HEK293 (cell line): ENCODE results near the gene H2AZ2.

Experiments used
- BCL6B ChIP-seq: fragments of 450-650 bp; formaldehyde crosslinking; IDR thresholded peaks from 2 replicates; pipeline ENCODE4 v1.5.1; 2017; ENCODE audit warnings: missing biosample characterization, missing genetic modification characterization
- GLI4 ChIP-seq: fragments of 450-650 bp; formaldehyde crosslinking; IDR thresholded peaks from 2 replicates; pipeline ENCODE4 v1.5.1; 2016; ENCODE audit warnings: missing biosample characterization, missing genetic modification characterization
- HOXD13 ChIP-seq: sonication (generic); formaldehyde crosslinking; IDR thresholded peaks from 2 replicates; pipeline ENCODE4 v1.8.0; 2022; ENCODE audit warnings: missing genetic modification reagents, borderline replicate concordance
- KLF16 ChIP-seq: fragments of 450-650 bp; formaldehyde crosslinking; IDR thresholded peaks from 2 replicates; pipeline ENCODE4 v1.5.1; 2017; ENCODE audit warnings: missing biosample characterization, missing genetic modification characterization
- MEIS1 ChIP-seq: sonication (generic); formaldehyde crosslinking; IDR thresholded peaks from 2 replicates; pipeline ENCODE4 v1.8.1; 2022; ENCODE audit warnings: missing genetic modification reagents, mild to moderate bottlenecking, borderline replicate concordance
- PRDM1 ChIP-seq: fragments of 450-650 bp; formaldehyde crosslinking; IDR thresholded peaks from 2 replicates; pipeline ENCODE4; 2016; ENCODE audit warnings: missing biosample characterization, missing genetic modification characterization
- PRDM6 ChIP-seq: fragments of 450-650 bp; formaldehyde crosslinking; IDR thresholded peaks from 2 replicates; pipeline ENCODE4 v1.5.1; 2017; ENCODE audit warnings: missing biosample characterization, missing genetic modification characterization
- REPIN1 ChIP-seq: fragments of 450-650 bp; formaldehyde crosslinking; IDR thresholded peaks from 2 replicates; pipeline ENCODE4 v1.5.1; 2017; ENCODE audit warnings: missing biosample characterization, missing genetic modification characterization, low read depth
- YY2 ChIP-seq: fragments of 450-650 bp; formaldehyde crosslinking; IDR thresholded peaks from 2 replicates; pipeline ENCODE4 v1.5.1; 2016; ENCODE audit warnings: missing biosample characterization, missing genetic modification characterization
- ZBTB11 ChIP-seq: fragments of 450-650 bp; formaldehyde crosslinking; conservative IDR thresholded peaks from 2 replicates; pipeline ENCODE4 v1.5.1; 2016; ENCODE audit warnings: low read depth, missing biosample characterization, missing genetic modification characterization
- ZFP37 ChIP-seq: fragments of 450-650 bp; formaldehyde crosslinking; IDR thresholded peaks from 2 replicates; pipeline ENCODE4 v1.5.1; 2016; ENCODE audit warnings: missing biosample characterization, missing genetic modification characterization
- ZNF138 ChIP-seq: fragments of 450-650 bp; formaldehyde crosslinking; IDR thresholded peaks from 2 replicates; pipeline ENCODE4 v1.5.1; 2016; ENCODE audit warnings: missing biosample characterization, missing genetic modification characterization, borderline replicate concordance
- ZNF140 ChIP-seq: fragments of 450-650 bp; formaldehyde crosslinking; IDR thresholded peaks from 2 replicates; pipeline ENCODE4 v1.5.1; 2016; ENCODE audit warnings: missing biosample characterization, missing genetic modification characterization
- ZNF169 ChIP-seq: fragments of 450-650 bp; formaldehyde crosslinking; IDR thresholded peaks from 2 replicates; pipeline ENCODE4 v1.5.1; 2016; ENCODE audit warnings: missing biosample characterization, missing genetic modification characterization
- ZNF184 ChIP-seq: fragments of 450-650 bp; IDR thresholded peaks from 2 replicates; pipeline ENCODE4 v1.5.1; 2018; ENCODE audit warnings: missing biosample characterization, mild to moderate bottlenecking, missing genetic modification characterization
- ZNF19 ChIP-seq: fragments of 450-650 bp; formaldehyde crosslinking; IDR thresholded peaks from 2 replicates; pipeline ENCODE4; 2016; ENCODE audit warnings: missing biosample characterization, missing genetic modification characterization, low read depth
- ZNF214 ChIP-seq: fragments of 450-650 bp; formaldehyde crosslinking; IDR thresholded peaks from 2 replicates; pipeline ENCODE4 v1.5.1; 2017; ENCODE audit warnings: missing biosample characterization, mild to moderate bottlenecking, missing genetic modification characterization, borderline replicate concordance
- ZNF266 ChIP-seq: fragments of 450-650 bp; formaldehyde crosslinking; IDR thresholded peaks from 2 replicates; pipeline ENCODE4 v1.5.1; 2016; ENCODE audit warnings: missing biosample characterization, missing genetic modification characterization, low read depth
- ZNF292 ChIP-seq: fragments of 450-650 bp; formaldehyde crosslinking; IDR thresholded peaks from 2 replicates; pipeline ENCODE4 v1.5.1; 2016; ENCODE audit warnings: low read depth, missing biosample characterization, missing genetic modification characterization, borderline replicate concordance
- ZNF302 ChIP-seq: fragments of 450-650 bp; formaldehyde crosslinking; IDR thresholded peaks from 2 replicates; pipeline ENCODE4 v1.5.1; 2016; ENCODE audit warnings: missing biosample characterization, missing genetic modification characterization, low read depth
- ZNF366 ChIP-seq: fragments of 450-650 bp; formaldehyde crosslinking; conservative IDR thresholded peaks from 2 replicates; pipeline ENCODE4 v1.5.1; 2016; ENCODE audit warnings: missing biosample characterization, missing genetic modification characterization
- ZNF404 ChIP-seq: fragments of 450-650 bp; formaldehyde crosslinking; IDR thresholded peaks from 2 replicates; pipeline ENCODE4 v1.5.1; 2017; ENCODE audit warnings: missing biosample characterization, missing genetic modification characterization
- ZNF416 ChIP-seq: fragments of 450-650 bp; formaldehyde crosslinking; IDR thresholded peaks from 2 replicates; pipeline ENCODE4 v1.5.1; 2016; ENCODE audit warnings: missing biosample characterization, missing genetic modification characterization
- ZNF560 ChIP-seq: fragments of 450-650 bp; formaldehyde crosslinking; IDR thresholded peaks from 2 replicates; pipeline ENCODE4 v1.5.1; 2017; ENCODE audit warnings: missing biosample characterization, missing genetic modification characterization, borderline replicate concordance
- ZNF600 ChIP-seq: fragments of 450-650 bp; formaldehyde crosslinking; IDR thresholded peaks from 2 replicates; pipeline ENCODE4 v1.5.1; 2016; ENCODE audit warnings: missing biosample characterization, missing genetic modification characterization
- ZNF629 ChIP-seq: fragments of 450-650 bp; formaldehyde crosslinking; IDR thresholded peaks from 2 replicates; pipeline ENCODE4 v1.5.1; 2017; ENCODE audit warnings: missing biosample characterization, missing genetic modification characterization
- ZNF704 ChIP-seq: fragments of 450-650 bp; formaldehyde crosslinking; IDR thresholded peaks from 2 replicates; pipeline ENCODE4 v1.5.1; 2016; ENCODE audit warnings: missing biosample characterization, missing genetic modification characterization
- ZNF76 ChIP-seq: fragments of 450-650 bp; formaldehyde crosslinking; IDR thresholded peaks from 2 replicates; pipeline ENCODE4; 2016; ENCODE audit warnings: low read depth, missing biosample characterization, missing genetic modification characterization, borderline replicate concordance
- ZNF776 ChIP-seq: fragments of 450-650 bp; formaldehyde crosslinking; IDR thresholded peaks from 2 replicates; pipeline ENCODE4 v1.5.0; 2017; ENCODE audit warnings: missing biosample characterization, missing genetic modification characterization, borderline replicate concordance
- TF ChIP-seq, protein P1 (sequence below): fragments of 450-650 bp; formaldehyde crosslinking; IDR thresholded peaks from 2 replicates; pipeline ENCODE4 v1.5.1; 2016; ENCODE audit warnings: missing biosample characterization, missing genetic modification characterization
- TF ChIP-seq, protein P2 (sequence below): fragments of 450-650 bp; formaldehyde crosslinking; IDR thresholded peaks from 2 replicates; pipeline ENCODE4 v1.5.1; 2016; ENCODE audit warnings: missing biosample characterization, missing genetic modification characterization

H2AZ2 gene

DNA sequence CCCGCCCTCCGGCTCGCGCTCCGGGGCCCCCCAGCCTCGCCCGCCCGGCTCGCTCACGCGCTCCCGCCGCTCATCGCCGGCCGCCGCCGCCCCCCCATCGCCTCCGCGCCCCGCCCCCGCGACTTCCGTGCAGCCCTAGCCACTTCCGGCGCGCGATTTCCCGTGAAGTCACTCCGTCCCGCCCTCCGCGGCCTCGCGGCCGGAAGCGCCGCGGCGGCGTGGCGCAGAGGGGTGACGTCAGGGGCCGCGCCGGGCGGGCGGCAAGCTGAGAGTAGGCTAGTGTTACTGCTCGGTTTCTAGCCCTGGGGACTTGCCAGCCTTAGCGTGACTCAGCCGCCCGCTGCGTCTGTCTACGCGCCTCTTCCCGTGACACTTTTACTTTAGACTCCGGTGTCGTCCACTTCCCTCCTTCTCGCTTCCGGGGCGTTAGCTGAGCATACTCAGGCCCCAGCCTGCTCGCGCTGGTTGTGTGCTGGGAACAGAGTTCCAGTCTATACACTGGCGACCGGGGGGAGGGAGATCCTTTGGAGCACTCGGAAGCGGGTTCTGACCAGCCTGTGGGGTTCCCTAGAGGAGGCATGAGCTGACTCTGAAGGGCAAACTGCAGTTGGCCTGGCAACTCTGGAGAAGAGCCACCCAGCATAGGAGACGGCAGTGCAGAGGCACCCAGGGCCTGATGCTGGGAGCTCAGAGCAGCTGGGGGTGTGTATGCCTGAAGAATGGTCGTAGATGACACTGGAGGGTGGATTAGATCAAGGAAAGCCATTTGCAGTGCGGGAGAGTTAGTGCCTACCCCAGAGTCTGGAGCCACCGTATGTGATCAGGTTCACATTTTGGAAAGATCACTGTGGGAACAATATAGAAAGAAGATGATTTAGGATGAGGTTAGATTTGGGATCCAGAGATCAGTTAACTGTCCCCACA, 37.8 kb upstream of the H2AZ2 start, which contains the start of gene PURB (continued):
- no peak for TF ChIP-seq ZNF704
- TF ChIP-seq ZNF560 (tag by site-specific recombination) = no peak
- TF ChIP-seq KLF16 (tag by site-specific recombination) = peak; percentile 43; the same call in 1 of the 2 replicates
- TF ChIP-seq BCL6B (tag by site-specific recombination) = no peak
- no peak for TF ChIP-seq REPIN1 (tag by site-specific recombination)
- no peak for TF ChIP-seq ZNF302 (tag by site-specific recombination)
- TF ChIP-seq ZNF366 = peak; percentile 80
- no peak for TF ChIP-seq ZNF266
- no peak for TF ChIP-seq ZNF214 (tag by site-specific recombination)
- TF ChIP-seq ZNF76 (tag by site-specific recombination) = peak; percentile 83; the same call in 1 of the 2 replicates
- TF ChIP-seq ZNF600 (tag by site-specific recombination) = peak; percentile 76
- TF ChIP-seq ZNF138 (tag by site-specific recombination) = no peak
- no peak for TF ChIP-seq GLI4
- peak; percentile 84 for TF ChIP-seq ZBTB11
- peak; percentile 97 for TF ChIP-seq ZNF629 (tag by site-specific recombination)
- TF ChIP-seq ZFP37 (tag by site-specific recombination) = peak; percentile 77; the same call in 1 of the 2 replicates
- no peak for TF ChIP-seq ZNF416 (tag by site-specific recombination)
- no peak for TF ChIP-seq YY2
- TF ChIP-seq MEIS1 = no peak
- no peak for TF ChIP-seq HOXD13 (CRISPR knock-in tag)
- TF ChIP-seq, protein P1, sequence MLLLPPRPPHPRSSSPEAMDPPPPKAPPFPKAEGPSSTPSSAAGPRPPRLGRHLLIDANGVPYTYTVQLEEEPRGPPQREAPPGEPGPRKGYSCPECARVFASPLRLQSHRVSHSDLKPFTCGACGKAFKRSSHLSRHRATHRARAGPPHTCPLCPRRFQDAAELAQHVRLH (tag by site-specific recombination) = peak; percentile 11; the same call in 1 of the 2 replicates
- no peak for TF ChIP-seq ZNF776 (tag by site-specific recombination)
- TF ChIP-seq, protein P2, sequence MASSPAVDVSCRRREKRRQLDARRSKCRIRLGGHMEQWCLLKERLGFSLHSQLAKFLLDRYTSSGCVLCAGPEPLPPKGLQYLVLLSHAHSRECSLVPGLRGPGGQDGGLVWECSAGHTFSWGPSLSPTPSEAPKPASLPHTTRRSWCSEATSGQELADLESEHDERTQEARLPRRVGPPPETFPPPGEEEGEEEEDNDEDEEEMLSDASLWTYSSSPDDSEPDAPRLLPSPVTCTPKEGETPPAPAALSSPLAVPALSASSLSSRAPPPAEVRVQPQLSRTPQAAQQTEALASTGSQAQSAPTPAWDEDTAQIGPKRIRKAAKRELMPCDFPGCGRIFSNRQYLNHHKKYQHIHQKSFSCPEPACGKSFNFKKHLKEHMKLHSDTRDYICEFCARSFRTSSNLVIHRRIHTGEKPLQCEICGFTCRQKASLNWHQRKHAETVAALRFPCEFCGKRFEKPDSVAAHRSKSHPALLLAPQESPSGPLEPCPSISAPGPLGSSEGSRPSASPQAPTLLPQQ = peak; percentile 58
- no peak for TF ChIP-seq ZNF292 (tag by site-specific recombination)
- TF ChIP-seq ZNF19 (tag by site-specific recombination) = no peak
- no peak for TF ChIP-seq ZNF140
- TF ChIP-seq ZNF184 (tag by site-specific recombination) = peak; percentile 88
- TF ChIP-seq ZNF169 (tag by site-specific recombination) = no peak
- TF ChIP-seq PRDM6 (tag by site-specific recombination) = no peak
- no peak for TF ChIP-seq PRDM1 (tag by site-specific recombination)
- no peak for TF ChIP-seq ZNF404 (tag by site-specific recombination)
